H1 (cell line): ENCODE results near the gene HBM. TPM values are rescaled to one million over a fixed set of nuclear protein-coding genes. Genes with fewer than 3 reads are reported as not detected.

Source experiments
- CTCF ChIP-seq, 3 experiments: IDR thresholded peaks; 1 replicate in 2 of 3; 2 replicates in 1 of 3; pipeline versions ENCODE4 v1.5.1 to v1.6.1; 2011; ENCODE audit warnings: low read length in 3 of 3, mild to moderate bottlenecking in 3 of 3, inconsistent platforms in 2 of 3, low read depth in 1 of 3, moderate library complexity in 1 of 3; ENCODE audit not compliant: insufficient read depth in 1 of 3; ENCODE audit errors: control extremely low read depth in 1 of 3
- E2F6 ChIP-seq: IDR thresholded peaks from 2 replicates; pipeline ENCODE4 v1.6.1; 2012; ENCODE audit warnings: inconsistent platforms
- EP300 ChIP-seq, 2 experiments: IDR thresholded peaks; 1 replicate in 1 of 2; 2 replicates in 1 of 2; pipeline ENCODE4 v1.6.1; 2011 to 2012; ENCODE audit warnings: low read depth in 2 of 2, low read length in 2 of 2, mild to moderate bottlenecking in 2 of 2, borderline replicate concordance in 1 of 2, inconsistent platforms in 1 of 2, moderate library complexity in 1 of 2
- GTF2F1 ChIP-seq: IDR thresholded peaks from 2 replicates; pipeline ENCODE4 v1.6.1; 2012; ENCODE audit warnings: low read depth, low read length, improper control_type of control experiment, borderline replicate concordance
- RXRA ChIP-seq: IDR thresholded peaks from 2 replicates; pipeline ENCODE4 v1.6.1; 2011; ENCODE audit warnings: low read depth, mild to moderate bottlenecking, low read length, moderate library complexity; ENCODE audit not compliant: insufficient read depth
- SAP30 ChIP-seq: fragments of 300-600 bp; sonication (generic); IDR thresholded peaks from 2 replicates; pipeline ENCODE4 v1.7.1; 2012; ENCODE audit warnings: low read length, moderate library complexity, mild to moderate bottlenecking, inconsistent platforms; ENCODE audit not compliant: insufficient read depth, insufficient replicate concordance
- SP2 ChIP-seq: IDR thresholded peaks from 2 replicates; pipeline ENCODE4 v1.6.1; 2012; ENCODE audit warnings: mild to moderate bottlenecking, low read length, inconsistent platforms
- SP4 ChIP-seq: IDR thresholded peaks from 2 replicates; pipeline ENCODE4 v1.6.1; 2012; ENCODE audit warnings: low read length, inconsistent platforms
- TCF12 ChIP-seq: IDR thresholded peaks from 2 replicates; pipeline ENCODE4 v1.6.1; 2011; ENCODE audit warnings: low read depth, mild to moderate bottlenecking, low read length
- polyA plus RNA-seq, 7 experiments: library from polyadenylated mRNA; depleted of rRNA in 3 of 7; stranded (reverse) in 5 of 7; unstranded in 2 of 7; fragments of >200 nt in 5 of 7; fragments of 200-250 nt in 2 of 7; gene quantifications; 1 replicate in 5 of 7; 2 replicates in 1 of 7; 4 replicates in 1 of 7; pipeline versions ENCODE4 v1.2.1 to v1.2.3, GENCODE V29; 2011 to 2013; ENCODE audit warnings: missing spikeins in 2 of 7, mixed read lengths in 2 of 7
- total RNA-seq: library from RNA; stranded (reverse); fragmentation: NEBNext Ultra II Directional; extraction: Animal tissue kit (Norgen Biotek cat#: 25700); gene quantifications from 2 replicates; pipeline ENCODE4 v1.2.1, GENCODE V29; 2021

The HBM gene
- total and polyA plus RNA-seq, 2 of the 8 experiments (the other 6 are each of a cell fraction or from before 2014, with no cell fraction given) = 0.88 TPM; not detected in 1

DNA sequence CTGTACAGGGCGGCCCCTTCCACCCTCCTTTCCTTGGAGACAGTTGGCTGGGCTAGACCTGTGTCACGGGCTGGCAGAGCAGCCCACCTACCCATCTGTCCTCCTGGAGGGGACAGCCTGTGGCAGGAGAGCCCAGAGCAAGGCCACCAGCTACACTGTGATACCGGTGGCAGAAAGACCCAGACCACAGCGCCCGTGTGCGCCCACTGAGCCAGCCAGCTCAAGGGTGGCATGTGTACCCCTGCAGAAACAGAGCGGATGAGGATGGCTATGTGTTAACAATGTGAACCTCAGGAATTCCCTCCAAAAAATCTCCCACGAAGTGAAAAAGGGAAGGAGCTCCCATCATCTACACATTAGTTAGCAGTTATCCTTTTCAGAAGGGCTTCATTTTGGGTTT, 21.6 kb downstream of the HBM start (continued):
- no peak for TF ChIP-seq CTCF (IDR thresholded peaks at IDR 0.05; ENCODE audit: control extremely low read depth in 1 of 3, insufficient read depth in 1 of 3, low read depth in 1 of 3, low read length in 3 of 3)
- TF ChIP-seq SAP30 = no peak
- TF ChIP-seq GTF2F1 = no peak
- no peak for TF ChIP-seq SP4
- no peak for TF ChIP-seq EP300 (IDR thresholded peaks at IDR 0.05; ENCODE audit: borderline replicate concordance in 1 of 2, low read depth in 2 of 2, low read length in 2 of 2)
- no peak for TF ChIP-seq RXRA
- TF ChIP-seq SP2 = no peak
- TF ChIP-seq TCF12 = no peak
- no peak for TF ChIP-seq E2F6
